Aorta (tissue), 5 donors: ENCODE data around the gene LDAF1. TPM values are rescaled to one million over a fixed set of nuclear protein-coding genes. Genes with fewer than 3 reads are reported as not detected.

Experiments
- ATAC-seq: fragments of 200-7000 bp; cut with Tn5 transposase; one replicate; pipeline ENCODE4 v1.9.1; 2022; ENCODE audit warnings: moderate library complexity; ENCODE audit not compliant: low FRiP score
- DNase-seq, 2 donors: peaks; one replicate each; pipeline ENCODE4 v3.0.0-alpha.2; 2020
- H3K27ac ChIP-seq, 2 donors: one replicate each; pipeline ENCODE4 v1.5.1; 2013; ENCODE audit warnings: low read length in 2 of 2, mild to moderate bottlenecking in 2 of 2, moderate library complexity in 2 of 2, control low read depth in 1 of 2, inconsistent platforms in 1 of 2, low read depth in 1 of 2
- H3K27me3 ChIP-seq, 2 donors: one replicate each; pipeline ENCODE4 v1.6.1; 2013; ENCODE audit warnings: control low read depth in 1 of 2, low read length in 1 of 2, mild to moderate bottlenecking in 1 of 2, moderate library complexity in 1 of 2; ENCODE audit not compliant: insufficient read depth in 2 of 2, control insufficient read depth in 1 of 2
- H3K36me3 ChIP-seq, 2 donors: one replicate each; pipeline ENCODE4 v1.6.1; 2013; ENCODE audit warnings: control low read depth in 1 of 2, low read length in 1 of 2, mild to moderate bottlenecking in 1 of 2; ENCODE audit not compliant: insufficient read depth in 2 of 2, control insufficient read depth in 1 of 2
- H3K4me1 ChIP-seq, 2 donors: one replicate each; pipeline ENCODE4 v1.6.1; 2013; ENCODE audit warnings: low read length in 2 of 2, control low read depth in 1 of 2, mild to moderate bottlenecking in 1 of 2, moderate library complexity in 1 of 2; ENCODE audit not compliant: insufficient read depth in 2 of 2, control insufficient read depth in 1 of 2
- H3K4me3 ChIP-seq, 2 donors: one replicate each; pipeline ENCODE4 v1.5.1; 2013; ENCODE audit warnings: low read length in 2 of 2, control low read depth in 1 of 2, mild to moderate bottlenecking in 1 of 2
- H3K9me3 ChIP-seq: one replicate; pipeline ENCODE4 v1.6.1; 2013; ENCODE audit warnings: mild to moderate bottlenecking, low read length; ENCODE audit not compliant: control insufficient read depth
- WGBS, 2 donors: extraction: QIAGEN DNeasy Blood & Tissue Kit; methylation state at CpG; one replicate each; pipeline ENCODE4 v1.1.7; 2013; 5-methylcytosine and 5-hydroxymethylcytosine counted together
- intact Hi-C, 2 donors: fragments of 100-400 bp; cut with DNase I; formaldehyde crosslinking; loops; one replicate each; pipeline versions ENCODE4 v1.14.2 to v1.15.0; 2022
- polyA plus RNA-seq, 2 donors: library from polyadenylated mRNA; stranded (reverse); fragments of 200-250 nt; gene quantifications; one replicate each; pipeline ENCODE4 v1.2.3, GENCODE V29; 2013
- total RNA-seq, 2 donors: library from RNA; stranded (reverse); fragmentation: NEBNext Ultra II Directional; extraction: Animal tissue kit (Norgen Biotek cat#: 25700); gene quantifications; one replicate each; pipeline ENCODE4 v1.2.1, GENCODE V29; 2021
- donor health status: healthy with polysubstance abuse.
- donor health status: Bipolar disorder and iron deficiency.
- donor health status: DM: no; HTN: no; CAD: no.
- donor health status: DM: no; HTN: no; CAD: no.
- donor health status: DM: yes; HTN: yes; CAD: no.

The LDAF1 gene
- total and polyA plus RNA-seq, 4 donors: 42.8 to 62.5 (median 56.3) TPM

GRCh38 chr16:21208446-21209230 lies 50.2 kb downstream of the LDAF1 start:
- ATAC-seq: no peak

DNA sequence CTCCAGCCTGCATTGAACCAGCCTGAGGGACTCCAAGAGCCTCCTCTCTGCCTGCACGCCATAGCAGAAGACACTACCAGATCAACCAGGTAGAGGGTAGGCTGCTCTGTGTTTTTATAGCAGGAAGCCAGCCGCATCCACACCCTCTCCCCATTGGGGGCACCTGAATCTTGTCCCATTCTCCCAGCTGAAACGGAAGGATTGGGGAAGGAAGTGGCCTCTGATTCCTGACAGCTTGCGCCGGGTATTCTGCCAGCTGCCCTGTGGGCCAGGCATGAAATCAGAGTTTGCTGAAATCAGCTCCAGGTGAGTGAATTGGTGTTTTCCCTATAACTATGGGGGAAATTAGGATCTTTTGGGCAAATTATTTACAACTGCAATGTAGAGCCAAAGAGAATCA lies 53.0 kb downstream of the LDAF1 start, which contains the start of gene ZP2:
ZP2 (minus strand) TSS at position 89 of the 400 bp plus-strand sequence; CDS start at position 62, 27 bp downstream.
- Histone ChIP-seq H3K36me3 (no peaks in the 10 kb centered on the region), H3K4me1 (no peaks in the 10 kb centered on the region), H3K27me3 (no peaks in the 10 kb centered on the region), H3K9me3 (no peaks in the 10 kb centered on the region), H3K27ac (no peak within 1 kb of the TSS), H3K4me3 (no peak within 1 kb of the TSS)
- no peak for DNase-seq
- ATAC-seq: no peak
- intact Hi-C loops: no loop called here
- 84 to 90% methylated on average over 5 of the region's 5 CpGs for WGBS, 2 donors

More at GRCh38 chr16:21208446-21209230, 50.2 kb downstream of the LDAF1 start:
- H3K27me3 ChIP-seq: no peaks in the 10 kb centered on the region
- no peak for DNase-seq
- intact Hi-C loops: no loop called here
- no peak overlapping the region for H3K4me3 ChIP-seq
- WGBS, 2 donors: 73% methylated on average over 2 of the region's 2 CpGs
- H3K36me3 ChIP-seq: no peaks in the 10 kb centered on the region
- no peak overlapping the region for H3K27ac ChIP-seq
- H3K9me3 ChIP-seq: no peaks in the 10 kb centered on the region
- H3K4me1 ChIP-seq: no peaks in the 10 kb centered on the region

DNA sequence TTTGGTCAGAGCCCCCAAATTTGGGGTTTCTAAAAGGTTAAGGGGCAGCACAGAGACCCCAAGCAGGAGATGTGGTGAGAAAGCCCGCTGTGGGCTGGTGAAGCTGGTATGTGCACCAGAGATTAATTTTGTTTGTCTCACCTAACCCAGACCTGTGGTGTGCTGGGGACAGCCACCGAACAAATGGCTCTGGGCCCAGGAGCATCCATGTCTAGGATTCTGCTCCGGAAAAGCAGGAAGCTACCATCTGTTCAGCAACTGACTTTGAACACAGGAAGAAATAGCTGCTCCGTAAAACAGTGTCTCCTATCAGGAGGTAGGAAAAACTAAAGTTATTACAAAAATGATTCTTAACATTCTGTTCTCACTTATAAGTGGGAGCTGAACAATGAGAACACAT lies 55.6 kb downstream of the LDAF1 start:
- Histone ChIP-seq H3K27me3 (no peaks in the 10 kb centered on the region), H3K36me3 (no peaks in the 10 kb centered on the region), H3K27ac (no peak overlapping the region), H3K9me3 (no peaks in the 10 kb centered on the region), H3K4me1 (no peaks in the 10 kb centered on the region), H3K4me3 (no peak overlapping the region)
- intact Hi-C loops: no loop called here
- no peak for ATAC-seq
- WGBS, 2 donors: 52 to 72% methylated on average over 4 of the region's 4 CpGs
- no peak for DNase-seq

DNA sequence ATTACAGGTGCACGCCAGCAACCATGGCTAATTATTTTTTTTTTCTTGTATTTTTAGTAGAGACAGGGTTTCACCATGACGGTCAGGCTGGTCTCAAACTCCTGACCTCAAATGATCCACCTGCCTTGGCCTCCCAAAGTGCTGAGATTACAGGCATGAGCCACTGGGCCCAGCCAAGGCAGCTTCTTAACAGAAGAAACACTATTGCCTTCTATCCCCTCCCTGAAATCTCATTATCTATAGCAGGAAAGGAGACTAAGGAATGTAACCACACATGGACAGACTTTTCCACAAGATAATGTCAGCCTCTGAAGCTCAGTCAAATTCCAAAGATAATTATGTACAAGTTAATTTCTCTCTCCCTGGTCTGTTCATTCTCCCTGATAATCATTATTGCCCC lies 58.6 kb downstream of the LDAF1 start:
- intact Hi-C loops: no loop called here
- WGBS, 2 donors: 77 to 85% methylated on average over 2 of the region's 2 CpGs
- DNase-seq (no peak), ATAC-seq (no peak)
- Histone ChIP-seq H3K27me3 (no peaks in the 10 kb centered on the region), H3K4me3 (no peak overlapping the region), H3K4me1 (no peaks in the 10 kb centered on the region), H3K9me3 (no peaks in the 10 kb centered on the region), H3K27ac (no peak overlapping the region), H3K36me3 (no peaks in the 10 kb centered on the region)

GRCh38 chr16:21218153-21218552 lies 59.7 kb downstream of the LDAF1 start:
- H3K36me3 ChIP-seq: no peaks in the 10 kb centered on the region
- H3K9me3 ChIP-seq: no peaks in the 10 kb centered on the region
- H3K27me3 ChIP-seq: no peaks in the 10 kb centered on the region
- intact Hi-C loops: no loop called here
- H3K4me1 ChIP-seq: no peaks in the 10 kb centered on the region
- no peak for DNase-seq
- H3K4me3 ChIP-seq: no peak overlapping the region
- ATAC-seq: no peak
- H3K27ac ChIP-seq: no peak overlapping the region
- 58 to 61% methylated on average over 7 of the region's 7 CpGs for WGBS, 2 donors

DNA sequence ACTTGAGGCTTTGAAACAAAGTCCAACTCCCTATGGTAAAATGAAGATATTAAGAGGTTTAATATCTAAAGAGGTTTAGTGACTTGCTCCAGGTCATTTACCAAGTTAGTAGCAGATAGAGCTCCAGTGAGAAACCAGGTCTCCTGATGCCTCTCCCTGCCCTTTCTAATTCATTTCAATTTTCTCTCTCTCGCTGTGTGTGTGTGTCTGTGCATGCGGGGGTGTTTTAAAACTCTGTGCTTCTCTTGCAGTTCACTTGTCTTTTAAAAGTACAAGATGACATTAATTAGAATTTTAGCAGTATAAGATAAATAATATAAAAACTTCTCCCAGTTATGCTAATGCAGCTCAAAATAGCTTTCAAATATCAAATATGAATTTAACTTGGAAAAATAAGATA lies 61.1 kb downstream of the LDAF1 start:
- Histone ChIP-seq H3K27ac (no peak overlapping the region), H3K36me3 (no peaks in the 10 kb centered on the region), H3K4me1 (no peaks in the 10 kb centered on the region), H3K4me3 (no peak overlapping the region), H3K9me3 (no peaks in the 10 kb centered on the region), H3K27me3 (no peaks in the 10 kb centered on the region)
- WGBS, 2 donors: 94 to 97% methylated on average over 2 of the region's 2 CpGs
- DNase-seq: no peak
- no peak for ATAC-seq
- intact Hi-C loops: no loop called here

DNA sequence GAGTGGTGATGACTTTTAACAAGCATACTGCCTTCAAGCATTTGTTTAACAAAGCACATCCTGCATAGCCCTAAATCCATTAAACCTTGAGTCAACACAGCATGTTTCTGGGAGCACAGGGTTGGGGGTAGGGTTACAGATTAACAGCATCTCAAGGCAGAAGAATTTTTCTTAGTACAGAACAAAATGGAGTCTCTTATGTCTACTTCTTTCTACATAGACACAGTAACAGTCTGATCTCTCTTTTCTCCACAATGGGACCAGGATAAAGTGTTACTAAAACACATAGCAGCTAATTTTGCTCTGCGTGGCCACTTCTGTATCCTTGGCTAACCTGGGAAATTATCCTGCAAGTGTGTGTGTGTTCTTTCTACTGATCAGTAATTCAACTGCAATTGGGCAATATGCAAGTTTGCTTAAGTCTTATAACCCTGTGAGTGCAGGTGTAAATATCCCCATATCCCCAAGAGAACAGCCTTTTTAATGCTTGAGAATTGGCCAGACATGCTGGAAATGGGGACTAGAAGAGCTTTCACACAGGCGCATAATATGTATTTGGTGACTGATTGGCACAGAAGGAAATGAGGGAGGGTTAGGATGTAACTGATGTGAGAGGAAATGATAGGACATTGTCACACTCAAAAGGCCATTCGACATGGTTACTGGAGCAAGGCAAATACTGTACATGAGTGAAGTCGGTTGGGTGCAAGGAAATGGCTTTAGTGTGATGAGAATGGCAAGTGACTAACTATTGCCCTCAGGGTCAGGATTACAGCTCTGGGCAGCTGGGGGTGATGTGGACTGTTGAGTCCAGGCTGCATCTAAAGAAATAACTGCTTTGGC lies 64.2 kb downstream of the LDAF1 start:
- H3K4me1 ChIP-seq: no peaks in the 10 kb centered on the region
- no peaks in the 10 kb centered on the region for H3K36me3 ChIP-seq
- no peak overlapping the region for H3K4me3 ChIP-seq
- ATAC-seq (no peak), DNase-seq (no peak)
- H3K9me3 ChIP-seq: no peaks in the 10 kb centered on the region
- intact Hi-C loops: no loop called here
- H3K27ac ChIP-seq: no peak overlapping the region
- no peaks in the 10 kb centered on the region for H3K27me3 ChIP-seq
- 74% methylated on average over 4 of the region's 4 CpGs for WGBS, 2 donors

GRCh38 chr16:21223787-21224186 lies 65.3 kb downstream of the LDAF1 start:
- H3K4me3 ChIP-seq: no peak overlapping the region
- no peak overlapping the region for H3K27ac ChIP-seq
- H3K27me3 ChIP-seq: no peaks in the 10 kb centered on the region
- WGBS, 2 donors: 76% methylated on average over 9 of the region's 9 CpGs
- H3K36me3 ChIP-seq: no peaks in the 10 kb centered on the region
- no peak for DNase-seq
- intact Hi-C loops: no loop called here
- H3K4me1 ChIP-seq: no peaks in the 10 kb centered on the region
- no peak for ATAC-seq
- no peaks in the 10 kb centered on the region for H3K9me3 ChIP-seq
